GM12874 (cell line): ENCODE results near the gene CTNND2.

Experiments
- CTCF ChIP-seq: IDR thresholded peaks from 2 replicates; pipeline ENCODE4 v1.5.1; 2011; ENCODE audit warnings: low read depth, mild to moderate bottlenecking, control low read depth, low read length, moderate library complexity; ENCODE audit not compliant: insufficient read depth

Gene CTNND2

DNA sequence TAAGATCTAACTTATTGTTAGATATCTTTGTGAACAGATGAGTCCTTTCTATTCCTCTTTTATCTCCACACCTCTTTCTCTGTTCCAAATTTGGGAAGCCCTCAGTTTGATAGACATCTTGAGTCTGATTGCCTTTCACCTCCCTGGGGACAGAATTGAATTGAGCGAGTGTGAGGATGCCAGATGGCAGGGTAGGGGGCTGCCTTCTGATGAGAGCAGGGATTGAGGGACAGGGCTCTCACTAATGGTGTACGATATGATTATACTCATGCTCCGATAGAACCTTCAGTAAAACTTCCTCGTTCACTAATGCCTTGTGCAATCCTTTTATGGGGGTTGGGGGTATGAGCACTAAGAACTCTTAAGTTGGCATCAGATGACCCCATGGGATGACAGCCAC, 971.1 kb downstream of the CTNND2 start:
- no peak for TF ChIP-seq CTCF

DNA sequence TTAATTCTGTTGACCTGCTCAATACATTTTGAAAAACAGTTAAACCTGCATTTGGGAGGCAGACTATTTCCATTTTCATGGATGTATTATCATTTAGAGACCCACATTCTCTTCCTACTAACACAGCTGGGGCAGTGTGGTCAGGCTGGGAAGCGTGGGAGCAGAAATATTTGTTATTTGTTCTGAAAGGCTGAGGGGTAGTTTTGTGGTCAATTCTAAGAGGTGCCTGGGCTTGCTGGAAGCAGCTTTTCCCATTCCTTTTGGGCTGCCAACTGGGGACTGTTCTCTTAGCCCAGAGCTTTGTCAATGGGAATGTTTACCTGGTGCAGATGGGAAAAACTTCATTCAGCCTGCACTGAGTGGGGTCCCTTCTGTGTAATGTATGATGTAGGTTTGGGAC, 971.8 kb downstream of the CTNND2 start:
- TF ChIP-seq CTCF, result no peak

DNA sequence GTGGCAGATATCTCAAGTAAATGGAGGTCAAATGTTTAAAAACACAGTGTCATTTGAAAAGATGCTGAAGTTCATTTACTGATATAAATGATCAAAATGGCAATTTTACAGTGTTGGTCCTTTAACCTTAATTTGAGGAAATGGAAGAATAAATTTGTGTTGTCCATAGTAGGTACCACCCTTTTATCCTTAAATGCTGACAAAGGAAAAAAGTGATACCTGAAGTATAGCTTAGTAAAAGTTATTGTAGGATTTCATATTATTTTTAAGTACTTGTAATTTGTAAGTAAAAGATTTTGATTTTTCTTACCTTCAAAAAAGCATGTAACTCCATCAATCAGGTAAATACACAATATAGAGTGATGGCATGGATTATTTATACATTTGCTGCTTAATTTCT, 976.6 kb downstream of the CTNND2 start:
- no peak for TF ChIP-seq CTCF

DNA sequence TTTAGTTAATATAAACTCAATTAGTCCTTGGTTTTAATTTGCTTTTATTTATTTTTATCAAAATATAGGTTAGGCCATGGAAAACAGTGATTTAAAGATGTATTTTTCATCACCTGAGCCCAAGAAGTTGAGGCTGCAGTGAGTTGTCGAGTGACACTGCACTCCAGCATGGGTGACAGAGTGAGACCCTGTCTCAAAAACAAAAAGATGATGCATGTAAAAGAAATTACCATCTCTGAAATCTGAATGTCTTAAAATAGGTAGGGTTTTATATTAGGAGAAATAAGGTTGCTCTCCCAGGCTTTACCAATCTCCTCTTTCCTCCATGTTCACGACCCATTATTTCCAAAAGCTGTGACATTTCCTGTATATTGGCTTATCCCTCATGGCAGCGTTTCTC, 980.9 kb downstream of the CTNND2 start:
- no peak for TF ChIP-seq CTCF
